GM21786 (cell line): ENCODE data around the gene PNKD.

ENCODE experiments used
- ATAC-seq: cut with Tn5 transposase; IDR thresholded peaks from one replicate; pipeline ENCODE4 v1.9.1; 2021; ENCODE audit not compliant: unreplicated experiment

Gene PNKD, protein sequence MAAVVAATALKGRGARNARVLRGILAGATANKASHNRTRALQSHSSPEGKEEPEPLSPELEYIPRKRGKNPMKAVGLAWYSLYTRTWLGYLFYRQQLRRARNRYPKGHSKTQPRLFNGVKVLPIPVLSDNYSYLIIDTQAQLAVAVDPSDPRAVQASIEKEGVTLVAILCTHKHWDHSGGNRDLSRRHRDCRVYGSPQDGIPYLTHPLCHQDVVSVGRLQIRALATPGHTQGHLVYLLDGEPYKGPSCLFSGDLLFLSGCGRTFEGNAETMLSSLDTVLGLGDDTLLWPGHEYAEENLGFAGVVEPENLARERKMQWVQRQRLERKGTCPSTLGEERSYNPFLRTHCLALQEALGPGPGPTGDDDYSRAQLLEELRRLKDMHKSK

DNA sequence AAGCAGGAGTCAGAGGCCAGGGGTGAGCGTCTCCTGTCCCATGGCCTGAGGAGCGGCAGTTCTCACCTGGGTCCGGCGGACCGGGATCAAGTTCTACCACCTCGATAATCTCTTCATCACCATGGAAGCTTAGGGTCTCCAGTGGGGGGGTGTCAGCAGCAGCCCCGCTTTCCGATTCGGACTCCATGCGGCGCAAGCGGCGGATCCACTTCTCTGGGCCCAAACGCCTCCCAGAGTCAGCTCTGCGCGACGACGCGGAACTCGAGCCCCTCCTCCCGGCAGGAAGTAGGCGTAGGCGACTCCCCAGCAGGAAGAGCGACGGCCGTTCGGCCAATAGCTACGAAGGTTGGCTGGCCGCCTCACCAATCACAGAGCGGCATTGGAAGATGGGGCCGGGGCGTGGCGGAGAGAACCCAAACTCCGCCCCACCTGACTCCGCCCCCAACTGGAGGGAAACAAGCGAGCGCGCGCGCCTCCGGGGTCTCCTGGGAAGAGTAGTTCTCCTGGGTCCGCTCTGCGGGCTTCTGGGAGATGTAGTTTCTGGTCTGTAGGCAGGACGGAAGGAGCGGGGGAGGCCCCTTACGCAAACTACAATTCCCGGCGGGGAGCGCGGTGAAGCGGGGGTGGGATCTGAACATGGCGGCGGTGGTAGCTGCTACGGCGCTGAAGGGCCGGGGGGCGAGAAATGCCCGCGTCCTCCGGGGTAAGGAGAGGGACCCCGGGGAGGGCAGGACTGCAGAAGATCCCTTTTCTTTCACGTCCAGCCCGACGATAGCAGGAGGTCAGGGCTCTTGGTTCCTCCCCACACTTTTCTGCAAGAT is at the start of gene PNKD, which contains the start of gene AAMP:
Gene PNKD (plus strand): TSS at position 620 of the 821 bp plus-strand sequence. CDS start 17 bp downstream, at position 637.
Gene AAMP (minus strand): TSS at position 238 of the 821 bp plus-strand sequence. CDS start 51 bp downstream, at position 187.
- peak; percentile 89 for ATAC-seq

DNA sequence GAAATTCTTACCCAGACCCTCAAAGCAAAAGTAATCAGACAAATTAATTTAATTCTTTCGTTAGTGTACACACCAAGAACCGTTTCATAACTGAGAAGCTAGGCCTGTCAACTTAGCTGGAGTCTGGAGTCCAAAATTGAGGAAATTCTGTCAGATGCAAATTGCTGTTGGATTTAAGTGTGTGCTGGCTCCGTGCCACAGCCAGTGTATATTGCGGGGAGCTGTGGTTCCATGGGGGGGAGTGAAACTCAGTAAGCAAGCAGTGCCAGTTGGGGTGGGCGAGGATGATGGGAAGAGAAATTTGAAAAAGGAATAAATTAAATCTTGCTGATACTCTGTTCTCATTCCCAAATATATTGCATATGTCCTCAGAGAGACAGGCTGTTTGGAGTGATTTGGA is 49.3 kb upstream of the PNKD start:
- ATAC-seq = no peak

DNA sequence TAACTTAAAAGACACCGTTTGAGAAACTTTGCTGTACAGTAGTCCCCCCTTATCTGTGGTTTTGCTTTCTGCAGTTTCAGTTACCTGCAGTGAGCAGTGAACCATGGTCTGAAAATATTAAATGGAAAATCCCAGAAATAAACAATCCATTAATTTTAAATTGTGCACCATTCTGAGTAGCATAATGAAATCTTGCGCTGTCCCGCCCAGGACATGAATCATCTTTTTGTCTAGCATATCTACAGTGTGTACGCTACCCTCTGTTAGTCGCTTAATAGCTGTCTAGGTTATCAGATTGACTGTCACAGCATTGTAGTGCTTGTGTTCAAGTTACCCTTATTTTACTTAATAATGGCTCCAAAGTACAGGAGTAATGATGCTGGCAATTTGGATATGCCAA is 47.3 kb upstream of the PNKD start:
- ATAC-seq = no peak

DNA sequence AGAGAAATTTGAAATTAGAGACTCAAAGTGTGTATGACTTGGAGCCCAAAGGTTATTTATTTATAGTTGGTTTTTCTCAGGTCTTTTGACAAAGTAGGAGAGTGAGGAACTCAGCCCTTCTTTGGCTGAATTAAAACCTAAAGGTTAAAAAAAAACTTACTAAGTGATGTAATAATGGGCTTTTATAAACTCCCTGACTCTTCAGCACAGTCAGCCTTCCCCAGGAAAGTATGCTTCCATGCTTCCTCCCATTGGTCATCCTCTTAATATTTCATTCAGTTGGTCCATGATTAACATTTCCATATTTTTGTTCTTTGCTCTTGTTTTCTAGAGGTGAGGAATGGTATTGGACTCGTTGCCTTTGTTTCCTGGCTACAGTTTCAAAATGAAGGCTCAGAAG is 46.1 kb upstream of the PNKD start:
- no peak for ATAC-seq

DNA sequence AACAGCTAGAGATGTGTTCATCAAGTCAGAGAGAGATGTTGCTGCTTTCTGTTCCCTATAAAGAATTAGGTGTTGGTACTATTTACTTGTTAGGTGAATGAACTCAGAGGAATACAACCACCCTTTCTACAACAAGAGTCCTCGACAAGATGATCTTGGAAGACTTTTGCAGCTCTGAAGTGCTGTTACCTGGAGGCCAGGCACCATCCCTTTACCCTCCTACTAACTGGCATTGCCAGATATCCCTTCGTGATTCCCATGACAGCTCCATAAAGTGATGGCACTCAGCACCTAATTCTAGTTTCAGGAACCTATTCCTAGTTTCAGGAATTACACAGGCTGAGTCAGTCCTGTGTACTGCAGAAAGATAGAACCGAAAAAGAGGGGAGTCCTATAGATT is 43.4 kb upstream of the PNKD start:
- no peak for ATAC-seq

DNA sequence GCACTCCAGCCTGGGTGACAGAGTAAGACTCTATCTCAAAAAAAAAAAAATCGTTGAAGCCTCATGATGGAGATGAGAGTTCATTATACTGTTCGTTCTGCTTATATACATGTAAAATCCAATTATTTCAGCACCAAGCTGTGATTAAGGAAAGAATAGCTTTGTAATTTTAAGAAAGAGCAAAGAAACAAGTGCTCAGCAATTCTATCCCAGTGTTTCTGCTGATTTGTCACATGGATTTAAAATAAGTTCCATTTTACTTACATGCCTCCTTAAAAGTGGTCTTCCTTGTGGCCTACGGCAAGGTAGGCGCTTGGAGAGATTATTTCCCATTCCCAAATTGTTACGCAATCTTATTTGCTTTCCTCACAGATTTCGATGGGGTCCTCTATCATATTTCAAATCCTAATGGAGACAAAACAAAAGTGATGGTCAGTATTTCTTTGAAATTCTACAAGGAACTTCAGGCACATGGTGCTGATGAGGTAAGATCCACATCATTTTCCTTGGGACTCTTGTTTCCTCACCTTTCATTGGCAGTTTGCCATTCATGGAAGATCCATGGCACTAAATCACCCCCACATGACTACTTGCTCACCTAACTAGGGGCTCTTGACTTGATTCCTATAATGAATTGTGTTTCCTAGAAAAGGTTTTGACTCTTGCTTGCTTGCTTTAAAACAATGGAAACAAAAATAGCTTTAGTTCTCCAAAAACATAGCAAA is 41.8 kb upstream of the PNKD start:
- no peak for ATAC-seq

DNA sequence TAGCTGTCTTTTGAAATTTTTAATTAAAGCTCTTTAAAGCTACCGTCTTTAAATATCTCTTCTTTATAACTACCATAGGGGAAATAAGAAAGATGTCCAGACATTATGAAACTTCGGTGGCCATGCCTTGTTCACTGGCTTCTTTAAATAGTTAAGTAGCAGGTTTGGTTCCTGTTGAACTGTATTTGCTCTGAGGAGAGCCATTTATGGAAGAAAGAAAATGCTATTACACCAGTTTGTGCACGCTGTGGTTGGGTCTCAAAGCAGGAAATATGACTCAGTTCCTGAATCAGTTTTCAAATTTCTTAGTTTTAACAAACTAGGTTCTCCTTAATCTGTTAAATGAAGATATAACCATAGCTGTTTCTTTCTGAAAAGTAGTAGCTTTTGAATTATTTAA is 41.1 kb upstream of the PNKD start:
- peak; percentile 94 for ATAC-seq

DNA sequence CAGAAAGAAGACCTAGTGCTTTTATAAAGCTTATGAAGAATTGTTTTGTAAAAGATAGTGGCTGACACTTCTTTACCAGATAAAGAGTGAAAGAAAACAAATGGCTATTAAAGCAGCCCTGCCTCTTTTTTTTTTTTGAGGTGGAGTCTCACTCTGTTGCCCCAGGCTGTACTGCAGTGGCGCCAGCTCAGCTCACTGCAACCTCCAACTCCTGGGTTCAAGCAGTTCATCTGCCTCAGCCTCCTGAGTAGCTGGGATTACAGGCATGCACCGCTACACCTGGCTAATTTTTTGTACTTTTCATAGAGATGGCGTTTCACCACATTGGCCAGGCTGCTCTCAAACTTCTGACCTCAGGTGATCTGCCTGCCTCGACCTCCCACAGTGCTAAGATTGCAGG is 40.5 kb upstream of the PNKD start:
- no peak for ATAC-seq

DNA sequence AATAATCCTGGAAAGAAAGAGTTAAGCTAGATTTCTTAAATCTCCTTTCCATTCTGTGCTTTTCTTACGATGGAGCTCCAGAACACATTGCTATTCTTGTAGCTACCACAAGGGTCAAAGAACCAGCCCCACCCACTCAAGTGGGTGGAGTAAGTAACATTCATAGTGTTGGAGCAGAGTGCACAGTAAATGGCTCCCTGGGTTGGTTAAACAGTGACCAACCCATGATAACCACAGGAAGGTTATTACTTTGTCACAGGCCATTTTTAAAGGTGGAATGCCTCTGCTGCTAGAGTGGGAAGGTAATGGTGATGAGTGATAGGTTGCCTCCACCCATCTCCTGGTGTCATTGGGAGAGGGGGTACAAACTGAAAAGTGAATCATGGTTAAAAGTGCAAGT is 39.4 kb upstream of the PNKD start:
- ATAC-seq = peak; percentile 53

DNA sequence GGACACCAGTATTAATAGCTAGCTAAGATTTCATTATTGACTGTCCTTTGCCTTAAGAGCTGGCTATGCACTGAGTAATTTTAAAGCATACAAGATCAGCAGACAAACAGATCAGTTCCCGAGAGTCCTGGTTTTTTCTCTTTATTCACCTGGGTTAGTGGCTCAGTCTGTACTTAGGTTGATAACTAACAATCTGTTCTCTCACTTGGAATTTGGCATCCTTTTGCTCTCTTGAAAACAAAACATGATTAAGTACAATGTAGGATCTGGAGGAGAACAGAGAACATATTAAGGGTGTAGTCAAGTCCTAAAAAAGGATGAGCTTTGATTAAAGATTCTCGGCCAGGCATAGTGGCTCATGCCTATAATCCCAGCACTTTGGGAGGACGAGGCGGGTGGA is 36.8 kb upstream of the PNKD start:
- ATAC-seq = no peak

DNA sequence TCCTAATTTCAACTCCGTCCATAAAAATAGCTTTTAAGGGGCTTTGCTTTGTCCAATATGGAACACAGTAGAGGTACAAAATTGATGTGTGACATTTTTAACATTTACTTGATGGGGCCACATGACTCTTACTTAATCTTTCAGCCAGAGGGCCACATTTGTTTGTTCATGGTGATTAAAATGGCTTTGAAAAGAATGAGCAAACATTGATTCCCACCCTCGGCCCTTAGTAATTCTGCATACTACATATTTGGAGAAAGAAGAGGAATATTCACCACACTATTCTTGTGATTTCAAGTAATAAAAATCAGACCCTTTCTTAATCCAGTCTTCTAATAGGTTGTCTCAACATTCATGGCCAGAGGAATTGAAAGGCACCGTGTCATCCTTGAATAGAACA is 35.8 kb upstream of the PNKD start:
- ATAC-seq = no peak

DNA sequence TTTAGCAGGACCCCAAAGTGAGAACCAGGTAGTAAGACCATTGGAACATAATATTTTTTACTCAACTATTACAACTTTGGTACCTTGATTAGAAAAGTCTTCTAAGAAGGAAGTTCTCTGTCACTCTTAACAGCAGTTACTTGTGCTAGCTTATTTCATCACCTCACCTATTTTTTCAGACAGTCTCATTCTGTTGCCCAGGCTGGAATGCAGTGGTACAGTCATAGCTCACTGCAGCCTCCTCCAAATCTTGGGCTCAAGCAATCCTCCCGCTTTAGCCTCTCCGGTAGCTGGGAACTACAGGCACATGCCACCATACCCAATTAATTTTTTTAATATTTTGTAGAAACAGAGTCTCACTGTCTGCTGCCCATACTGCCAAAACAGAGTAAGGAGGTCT is 35.3 kb upstream of the PNKD start:
- ATAC-seq = no peak

DNA sequence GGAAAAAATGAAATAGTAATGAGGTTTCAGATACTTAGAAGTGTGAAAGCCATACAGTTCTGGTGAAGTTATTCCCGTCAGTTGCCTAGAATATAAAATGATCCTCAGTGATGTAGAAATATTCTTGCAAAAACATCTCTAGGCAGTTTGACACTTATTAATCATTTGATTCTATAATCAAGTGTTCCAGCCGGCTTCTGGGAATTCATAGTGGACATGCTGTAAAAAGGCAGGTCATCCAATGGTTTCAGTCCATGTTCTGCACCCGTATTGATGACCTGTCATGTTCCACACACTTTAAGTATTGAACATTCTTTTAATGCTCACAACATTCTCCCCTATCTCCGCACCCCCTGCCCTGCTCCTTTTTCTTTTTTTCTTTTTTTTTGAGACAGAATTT is 33.5 kb upstream of the PNKD start:
- ATAC-seq = no peak

DNA sequence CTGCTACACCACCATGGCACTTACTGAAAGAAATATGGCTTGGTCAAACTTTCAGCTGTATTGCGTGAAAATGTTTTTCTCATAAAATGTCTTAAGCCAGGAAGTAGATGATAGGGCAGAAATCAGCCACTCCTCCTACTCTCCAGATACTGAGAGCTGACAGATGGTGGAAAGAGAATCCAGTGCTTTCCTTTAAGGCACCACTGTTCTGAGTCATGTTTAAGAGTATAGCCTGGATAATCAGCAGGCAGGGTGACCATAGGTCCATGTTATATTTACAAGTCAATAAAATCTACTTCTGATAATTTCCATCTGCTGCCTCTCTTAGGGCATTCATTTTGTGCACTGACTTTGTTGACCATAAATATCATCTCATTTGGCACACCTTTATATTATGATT is 31.4 kb upstream of the PNKD start:
- ATAC-seq = no peak

DNA sequence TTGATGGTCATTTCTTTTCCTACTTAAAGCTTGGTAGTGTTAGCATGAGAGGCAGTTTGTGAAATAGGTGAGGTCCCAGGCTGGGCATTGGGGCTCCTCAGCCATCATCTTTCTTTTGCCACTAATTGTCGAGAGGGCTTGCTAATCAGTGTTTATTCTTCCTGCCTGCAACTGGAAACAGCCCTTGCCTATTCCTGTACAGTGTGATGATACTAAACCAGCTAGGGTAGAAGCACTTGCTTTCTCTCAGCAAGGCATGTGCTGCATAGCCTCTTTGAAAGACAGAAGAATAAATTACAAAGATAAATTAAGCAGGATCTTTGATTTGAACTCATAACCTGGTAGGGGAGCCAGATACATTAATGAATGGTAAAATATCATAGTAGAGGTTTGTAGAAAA is 26.1 kb upstream of the PNKD start:
- no peak for ATAC-seq

DNA sequence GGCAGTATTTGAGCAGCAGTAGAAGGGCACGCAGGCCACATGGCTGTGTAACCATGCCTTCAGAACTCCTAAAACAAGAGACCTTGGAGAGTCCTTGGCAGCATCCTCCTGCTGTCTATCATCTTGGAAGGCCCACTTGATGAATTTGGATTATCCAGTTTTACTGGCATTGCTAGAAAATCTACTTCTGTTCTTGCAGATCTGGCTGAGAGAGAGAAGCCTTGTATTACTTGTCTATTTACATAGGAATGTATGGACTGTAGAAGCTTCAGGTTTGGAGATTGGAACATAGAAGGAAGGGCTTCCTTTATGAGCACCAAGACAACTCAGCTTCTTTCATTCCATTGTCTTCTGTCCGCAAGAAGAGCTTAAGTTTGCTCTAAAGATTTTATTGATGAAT is 25.7 kb upstream of the PNKD start:
- ATAC-seq = no peak

DNA sequence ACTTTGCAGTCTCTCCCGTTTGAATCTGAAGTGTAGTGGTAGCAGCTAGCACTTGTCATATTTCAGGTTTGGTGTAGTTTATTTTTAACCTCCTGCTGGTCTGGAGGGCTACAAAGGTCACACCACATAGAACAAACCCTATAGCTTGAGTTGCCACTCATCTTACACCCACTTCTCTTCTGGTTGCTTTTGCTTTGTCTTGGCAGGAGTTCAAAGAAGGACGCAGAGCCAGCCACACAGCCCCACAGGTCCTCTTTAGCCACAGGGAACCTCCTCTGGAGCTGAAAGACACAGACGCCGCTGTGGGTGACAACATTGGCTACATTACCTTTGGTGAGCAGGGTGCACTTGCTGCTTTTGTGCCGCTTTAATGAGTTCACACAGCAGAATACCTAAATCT is 25.1 kb upstream of the PNKD start:
- no peak for ATAC-seq

DNA sequence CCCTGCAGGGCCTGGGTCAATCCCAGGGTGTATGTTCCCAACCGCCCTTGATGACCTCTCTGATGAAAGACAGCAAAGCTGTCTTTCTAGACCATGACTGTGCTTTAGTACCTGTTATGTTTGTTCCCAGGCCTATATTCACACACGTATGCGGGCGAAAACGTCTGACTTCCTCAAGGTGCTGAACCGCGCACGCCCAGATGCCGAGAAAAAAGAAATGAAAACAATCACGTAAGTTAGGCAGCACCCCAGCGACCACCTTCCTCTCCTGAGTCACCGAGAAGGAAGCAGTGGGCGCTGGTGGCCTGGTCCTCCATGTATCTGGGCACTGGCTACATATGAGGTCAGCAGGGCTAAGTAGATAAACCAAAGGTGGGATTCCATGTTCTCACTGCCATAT is 20.6 kb upstream of the PNKD start:
- no peak for ATAC-seq

DNA sequence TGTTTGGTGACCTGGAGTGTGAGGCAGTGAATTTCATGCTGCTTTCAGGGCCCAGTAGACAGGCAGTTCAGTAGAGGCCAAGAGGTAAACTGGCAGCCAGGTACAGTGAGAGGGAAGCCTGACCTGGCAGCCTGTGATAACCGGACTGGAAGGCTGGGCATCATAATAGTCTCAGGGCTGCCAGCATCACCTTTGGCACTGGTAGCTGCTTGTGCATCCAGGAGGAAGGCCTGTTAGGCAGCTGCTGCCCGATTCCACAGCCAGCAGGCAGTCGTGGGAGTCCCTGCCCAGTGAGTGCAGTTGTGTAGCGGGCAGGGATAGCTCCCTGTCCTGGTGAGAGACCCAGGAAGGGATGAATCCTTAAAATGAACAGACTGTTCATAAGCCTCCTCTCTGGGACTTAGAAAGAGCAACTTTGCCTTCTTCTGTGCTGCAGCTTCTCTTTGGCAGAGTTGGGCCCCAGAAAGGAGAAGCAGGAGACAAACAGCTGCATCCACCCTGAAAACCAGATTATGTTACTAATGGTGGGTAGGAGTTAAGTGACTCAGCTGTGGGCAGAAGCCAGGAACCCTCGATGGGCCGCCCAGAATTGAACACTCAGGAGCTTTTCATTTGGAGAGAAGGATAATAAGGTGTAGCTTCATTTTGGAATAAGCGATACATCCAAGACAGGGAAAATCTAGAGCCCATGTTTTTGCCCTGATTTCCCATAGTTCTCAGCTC is 17.6 kb upstream of the PNKD start:
- no peak for ATAC-seq

DNA sequence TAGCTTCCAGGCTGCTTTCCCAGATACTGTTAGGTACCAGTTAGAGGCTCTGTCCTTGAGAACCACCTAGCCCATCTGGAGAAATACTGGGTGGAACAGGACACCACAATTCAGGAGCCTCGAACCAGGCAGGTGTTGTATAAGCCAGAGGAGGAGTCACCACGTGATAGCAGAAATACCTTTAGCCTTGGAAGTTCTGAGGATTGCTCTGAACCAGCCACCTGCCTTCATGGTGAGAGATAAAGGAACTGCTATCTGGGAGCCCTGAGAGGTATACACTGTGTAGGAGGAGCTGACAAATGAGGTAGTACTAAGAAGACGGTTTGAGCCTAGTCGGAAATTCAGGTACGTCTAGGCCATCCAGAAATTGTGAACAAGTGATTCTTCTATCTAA is 17.1 kb upstream of the PNKD start:
- no peak for ATAC-seq

DNA sequence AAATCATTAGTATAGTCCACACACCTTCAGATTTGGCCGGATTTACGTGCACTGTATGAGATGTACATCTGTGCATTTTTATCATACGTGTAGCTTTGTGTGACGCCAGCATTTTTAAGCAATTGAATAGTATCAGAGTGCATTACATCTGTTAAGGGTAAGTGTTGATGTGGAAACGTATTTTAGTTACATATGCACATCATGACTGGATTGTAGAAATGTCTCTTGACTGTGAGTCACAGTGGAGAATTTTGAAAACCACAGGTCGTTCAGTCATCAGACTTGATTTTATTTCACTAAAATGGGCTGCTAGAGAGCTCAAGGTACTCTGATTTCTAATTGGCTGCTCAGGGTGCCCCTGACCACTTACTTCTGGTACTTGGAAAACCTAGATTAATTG is 14.9 kb upstream of the PNKD start:
- ATAC-seq = no peak
